Brain pericyte (primary cell): ENCODE measurements around the gene ODAM.
"Not testable (repeated sequence)": the region's sequence is repeated elsewhere in the genome, so short reads cannot be mapped to it uniquely, and the experiment has no call there.

Experiments
- DNase-seq: peaks from one replicate; pipeline ENCODE4 v3.0.0-alpha.2; 2012; ENCODE audit warnings: low read depth, low spot score

The ODAM gene

GRCh38 chr4:70195425-70195824 is at the start of gene ODAM:
ODAM (plus strand) TSS chr4:70195725; CDS start chr4:70196544, 819 bp downstream.
- DNase-seq: no peak

- no peak for DNase-seq
These were observed 44.3 kb upstream of the ODAM start for GRCh38 chr4:70151271-70151670.

GRCh38 chr4:70152088-70152487 is 43.4 kb upstream of the ODAM start:
- no peak for DNase-seq

- no peak for DNase-seq
These were observed 41.6 kb upstream of the ODAM start, which contains the start of gene PRR27 for GRCh38 chr4:70153937-70154336. PRR27 (plus strand) TSS chr4:70154237; CDS start chr4:70154376, 139 bp downstream.

GRCh38 chr4:70158576-70158975 is 36.9 kb upstream of the ODAM start:
- DNase-seq: no peak

- no peak for DNase-seq
These were observed 18.4 kb upstream of the ODAM start for GRCh38 chr4:70177090-70177489.

- no peak for DNase-seq
These were observed 17.4 kb upstream of the ODAM start for GRCh38 chr4:70178075-70178660.

GRCh38 chr4:70179811-70180210 is 15.7 kb upstream of the ODAM start:
- DNase-seq: no peak

GRCh38 chr4:70181864-70182263 is 13.7 kb upstream of the ODAM start:
- DNase-seq: no peak

- no peak for DNase-seq
These were observed 12.9 kb upstream of the ODAM start for GRCh38 chr4:70182517-70183167.

GRCh38 chr4:70183168-70183939 is 12.2 kb upstream of the ODAM start:
- peak; percentile 3 for DNase-seq

GRCh38 chr4:70183940-70184246 is 11.6 kb upstream of the ODAM start:
- DNase-seq: no peak

- DNase-seq: no peak
These were observed 8.3 kb upstream of the ODAM start for GRCh38 chr4:70187216-70187615.

- no peak for DNase-seq
These were observed 4.9 kb upstream of the ODAM start for GRCh38 chr4:70190579-70190978.

GRCh38 chr4:70191647-70192046 is 3.9 kb upstream of the ODAM start:
- DNase-seq: no peak

- DNase-seq: no peak
These were observed 2.6 kb upstream of the ODAM start for GRCh38 chr4:70192895-70193294.

GRCh38 chr4:70196857-70197256 is 1.3 kb downstream of the ODAM start:
- no peak for DNase-seq

- no peak for DNase-seq
These were observed 2.3 kb downstream of the ODAM start for GRCh38 chr4:70197842-70198241.

GRCh38 chr4:70203601-70204000 is 8.1 kb downstream of the ODAM start:
- no peak for DNase-seq

GRCh38 chr4:70212752-70213151 is 17.2 kb downstream of the ODAM start:
- DNase-seq: not testable (repeated sequence)

GRCh38 chr4:70216109-70216508 is 20.6 kb downstream of the ODAM start:
- DNase-seq: not testable (repeated sequence)

GRCh38 chr4:70216550-70216949 is 21.0 kb downstream of the ODAM start:
- DNase-seq: not testable (repeated sequence)

- not testable (repeated sequence) for DNase-seq
These were observed 25.9 kb downstream of the ODAM start for GRCh38 chr4:70221389-70221788.
